GM23248 (cell line): ENCODE results near the gene PLCB1.

Experiments used
- EZH2 ChIP-seq: fragments of 200-600 bp; sonication (generic); IDR thresholded peaks from 2 replicates; pipeline ENCODE4 v1.6.1; 2018; ENCODE audit warnings: antibody characterized with exemption, mild to moderate bottlenecking; ENCODE audit not compliant: insufficient read depth, poor library complexity, severe bottlenecking
- EZH2phosphoT487 ChIP-seq: fragments of 200-600 bp; sonication (generic); IDR thresholded peaks from 2 replicates; pipeline ENCODE4 v1.6.1; 2018; ENCODE audit warnings: antibody characterized with exemption, moderate library complexity, mild to moderate bottlenecking, low read depth; ENCODE audit not compliant: insufficient read depth

- no peak for TF ChIP-seq EZH2
- TF ChIP-seq EZH2phosphoT487: no peak
Observed at GRCh38 chr20:8624046-8624445, 492.0 kb downstream of the PLCB1 start.
